ENCODE measurements around the gene TELO2. TPM values are rescaled to one million over a fixed set of nuclear protein-coding genes. Genes with fewer than 3 reads are reported as not detected.

TELO2 gene
- total RNA-seq, 1 donor from 2014 or later, result 18.8 TPM

- DNase-seq (no peak), ATAC-seq (ENCODE audit: poor library complexity) (peak; percentile 8)
- intact Hi-C loops (cut with DNase I), result no loop called here
Observed at GRCh38 chr16:1538804-1539520, 45.8 kb downstream of the TELO2 start.

GRCh38 chr16:1539720-1540555, 46.8 kb downstream of the TELO2 start:
- intact Hi-C loops (cut with DNase I), result no loop called here
- no peak for ATAC-seq (ENCODE audit: poor library complexity)
- no peak for DNase-seq

- ATAC-seq (ENCODE audit: poor library complexity) (no peak), DNase-seq (no peak)
- intact Hi-C loops (cut with DNase I), result no loop called here
Observed at GRCh38 chr16:1540556-1540855, 47.3 kb downstream of the TELO2 start.

GRCh38 chr16:1541293-1542165, 48.4 kb downstream of the TELO2 start:
- DNase-seq (no peak), ATAC-seq (ENCODE audit: poor library complexity) (no peak)
- intact Hi-C loops (cut with DNase I), result no loop called here

- DNase-seq (no peak), ATAC-seq (ENCODE audit: poor library complexity) (no peak)
- intact Hi-C loops (cut with DNase I), result no loop called here
Observed at GRCh38 chr16:1542166-1542500, 49.0 kb downstream of the TELO2 start.

- intact Hi-C loops (cut with DNase I), result no loop called here
- no peak for DNase-seq
- ATAC-seq (ENCODE audit: poor library complexity), result no peak
Observed at GRCh38 chr16:1542533-1542932, 49.4 kb downstream of the TELO2 start.

- ATAC-seq (ENCODE audit: poor library complexity) (peak; percentile 32), DNase-seq (peak; percentile 86)
- intact Hi-C loops (cut with DNase I), result no loop called here
Observed at GRCh38 chr16:1543085-1543896, 50.1 kb downstream of the TELO2 start.

GRCh38 chr16:1545044-1546040, 52.2 kb downstream of the TELO2 start:
- intact Hi-C loops (cut with DNase I), result loop anchor here (5.0 kb wide), 1 partner anchor 53 kb away; the partner anchor contains the start of gene TELO2
- DNase-seq (peak; percentile 85), ATAC-seq (ENCODE audit: poor library complexity) (peak; percentile 83)

- ATAC-seq (ENCODE audit: poor library complexity) (no peak), DNase-seq (no peak)
- intact Hi-C loops (cut with DNase I), result loop anchor here (5.0 kb wide), 1 partner anchor 54 kb away; the partner anchor contains the start of gene TELO2
Observed at GRCh38 chr16:1546430-1546829, 53.3 kb downstream of the TELO2 start.

- intact Hi-C loops (cut with DNase I), result loop anchor here (5.0 kb wide), 1 partner anchor 56 kb away; the partner anchor contains the start of gene TELO2
- ATAC-seq (ENCODE audit: poor library complexity), result no peak
- DNase-seq, result no peak
Observed at GRCh38 chr16:1548233-1548632, 55.1 kb downstream of the TELO2 start.

- DNase-seq (no peak), ATAC-seq (ENCODE audit: poor library complexity) (no peak)
- intact Hi-C loops (cut with DNase I), result loop anchor here (5.0 kb wide), 1 partner anchor 56 kb away; the partner anchor contains the start of gene TELO2
Observed at GRCh38 chr16:1548727-1549126, 55.6 kb downstream of the TELO2 start.

GRCh38 chr16:1550069-1550468, 56.9 kb downstream of the TELO2 start:
- intact Hi-C loops (cut with DNase I), result loop anchor here (10.0 kb wide), 1 partner anchor 315 kb away; the partner anchor contains the start of gene TPSB2
- peak; percentile 56 for ATAC-seq (ENCODE audit: poor library complexity)
- no peak for DNase-seq

GRCh38 chr16:1550696-1551095, 57.5 kb downstream of the TELO2 start:
- DNase-seq (no peak), ATAC-seq (ENCODE audit: poor library complexity) (no peak)
- intact Hi-C loops (cut with DNase I), result loop anchor here (10.0 kb wide), 1 partner anchor 316 kb away; the partner anchor contains the start of gene TPSB2

GRCh38 chr16:1551166-1551565, 58.0 kb downstream of the TELO2 start:
- intact Hi-C loops (cut with DNase I), result loop anchor here (10.0 kb wide), 1 partner anchor 316 kb away; the partner anchor contains the start of gene TPSB2
- no peak for ATAC-seq (ENCODE audit: poor library complexity)
- DNase-seq, result no peak

GRCh38 chr16:1552129-1552528, 59.0 kb downstream of the TELO2 start:
- ATAC-seq (ENCODE audit: poor library complexity) (no peak), DNase-seq (no peak)
- intact Hi-C loops (cut with DNase I), result loop anchor here (10.0 kb wide), 1 partner anchor 317 kb away; the partner anchor contains the start of gene TPSB2

GRCh38 chr16:1553946-1554825, 61.0 kb downstream of the TELO2 start:
- DNase-seq (no peak), ATAC-seq (ENCODE audit: poor library complexity) (no peak)
- intact Hi-C loops (cut with DNase I), result loop anchor here (10.0 kb wide), 1 partner anchor 319 kb away; the partner anchor contains the start of gene TPSB2
